Stromal cell of bone marrow (primary cell): Measurements from ENCODE around the gene CREB3L1.

ENCODE experiments used
- DNase-seq: peaks from one replicate; pipeline ENCODE4 v3.0.0-alpha.2; 2012; ENCODE audit warnings: low read depth

Gene CREB3L1

DNA sequence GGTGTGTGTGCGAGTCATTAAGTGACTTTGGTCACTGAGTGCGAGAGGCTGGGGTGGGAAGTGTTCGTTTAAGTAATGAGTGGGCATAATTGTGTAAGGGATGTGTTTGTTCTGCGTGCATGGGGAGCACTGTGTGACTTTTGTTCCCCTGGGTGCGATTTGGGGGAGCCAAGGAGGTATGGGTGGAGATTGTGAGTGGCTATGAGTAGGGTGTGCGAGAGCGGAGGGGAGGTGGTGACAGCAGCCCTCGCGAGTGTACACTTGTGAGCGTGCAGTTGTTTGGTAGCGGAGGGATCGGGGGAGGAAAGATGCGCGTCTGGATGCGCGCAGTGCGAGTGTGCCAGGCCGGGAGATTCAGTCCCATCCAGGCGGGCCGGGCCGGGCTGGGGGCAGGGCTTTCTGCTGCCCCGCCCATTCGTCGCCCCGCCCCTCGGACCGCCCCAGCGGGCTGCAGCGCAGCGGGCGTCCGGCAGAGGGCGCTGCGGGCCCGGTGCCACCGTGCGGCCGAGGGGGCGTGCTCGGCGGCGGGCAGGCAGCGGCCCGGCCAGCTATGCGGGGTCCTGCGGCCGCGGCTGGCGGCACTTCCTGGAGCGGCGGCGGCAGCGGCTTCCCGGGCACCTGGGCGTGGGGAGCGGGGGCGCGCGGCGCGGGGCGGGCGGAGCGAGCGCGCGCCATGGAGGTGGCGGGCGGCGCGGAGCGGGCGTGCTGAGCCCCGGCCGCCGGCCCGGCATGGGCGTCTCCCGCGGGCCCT, 69.6 kb downstream of the CREB3L1 start, which contains the start of gene DGKZ:
DGKZ (plus strand) TSS at position 578 of the 751 bp plus-strand sequence. CDS start 197 bp downstream, outside the sequence.
- DNase-seq: no peak

DNA sequence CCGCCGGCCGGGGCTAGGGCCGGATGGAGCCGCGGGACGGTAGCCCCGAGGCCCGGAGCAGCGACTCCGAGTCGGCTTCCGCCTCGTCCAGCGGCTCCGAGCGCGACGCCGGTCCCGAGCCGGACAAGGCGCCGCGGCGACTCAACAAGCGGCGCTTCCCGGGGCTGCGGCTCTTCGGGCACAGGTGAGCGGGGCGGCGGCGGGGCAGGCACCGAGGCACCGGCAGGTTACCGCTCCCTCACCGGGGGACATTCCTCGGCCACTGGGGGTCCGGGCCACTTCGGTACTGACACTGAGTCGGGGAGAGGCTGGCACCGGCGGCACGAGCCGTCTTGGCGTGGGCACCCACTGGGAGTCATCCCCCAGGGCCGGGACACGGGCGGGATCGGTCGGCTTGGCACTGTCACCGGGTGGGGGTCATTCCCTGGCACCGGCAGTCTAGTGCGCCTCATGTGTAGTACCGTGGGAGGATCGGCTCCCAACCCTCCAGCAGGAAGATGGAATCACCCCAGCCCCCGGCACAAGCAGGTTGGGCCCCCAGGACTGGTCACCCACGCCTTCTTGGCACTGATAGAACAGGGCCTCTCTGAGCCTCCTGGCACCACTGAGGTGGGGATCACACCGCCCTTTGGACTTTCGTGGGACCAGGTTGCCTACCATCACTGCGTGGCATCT, 70.3 kb downstream of the CREB3L1 start:
- no peak for DNase-seq

DNA sequence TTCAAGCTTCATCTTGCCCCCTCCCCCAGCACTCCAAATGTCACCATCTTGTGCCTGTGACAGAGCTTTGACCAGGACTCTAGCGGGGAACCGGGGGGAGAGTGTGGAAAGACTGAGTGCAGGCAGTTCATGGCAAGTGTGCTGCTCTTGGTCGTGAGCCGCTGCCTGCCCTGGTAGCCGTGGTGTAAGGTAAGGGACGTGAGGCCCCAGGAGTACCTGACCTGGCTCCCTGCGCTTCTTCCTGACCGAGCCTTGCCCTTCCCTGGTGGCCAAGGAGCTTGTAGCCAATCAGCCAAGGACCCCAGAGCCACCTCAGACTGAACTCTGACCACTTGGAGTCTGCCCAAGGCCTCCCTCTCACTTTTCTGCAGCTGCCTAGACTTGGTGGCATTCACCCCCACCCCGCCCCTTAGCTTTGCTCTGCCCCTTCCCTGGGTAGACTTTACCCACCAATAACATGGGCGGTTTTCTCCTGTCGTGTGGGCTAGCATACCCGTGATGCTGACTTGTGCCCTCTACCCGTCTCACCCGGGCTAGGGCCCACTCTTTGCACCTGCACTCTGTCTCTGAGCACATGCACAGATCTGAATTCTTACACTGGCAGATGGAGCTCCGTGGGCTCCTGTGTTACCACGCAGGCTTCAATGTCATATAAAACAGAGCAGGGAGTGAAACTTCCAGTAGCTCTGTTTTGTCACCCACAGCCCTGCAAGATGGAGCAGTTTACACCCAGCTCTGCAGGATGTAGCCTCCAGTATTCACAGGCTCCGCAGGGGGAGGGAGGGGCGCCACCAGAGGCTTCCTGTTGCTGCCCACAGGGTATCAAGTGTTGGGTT, 71.3 kb downstream of the CREB3L1 start:
- no peak for DNase-seq

DNA sequence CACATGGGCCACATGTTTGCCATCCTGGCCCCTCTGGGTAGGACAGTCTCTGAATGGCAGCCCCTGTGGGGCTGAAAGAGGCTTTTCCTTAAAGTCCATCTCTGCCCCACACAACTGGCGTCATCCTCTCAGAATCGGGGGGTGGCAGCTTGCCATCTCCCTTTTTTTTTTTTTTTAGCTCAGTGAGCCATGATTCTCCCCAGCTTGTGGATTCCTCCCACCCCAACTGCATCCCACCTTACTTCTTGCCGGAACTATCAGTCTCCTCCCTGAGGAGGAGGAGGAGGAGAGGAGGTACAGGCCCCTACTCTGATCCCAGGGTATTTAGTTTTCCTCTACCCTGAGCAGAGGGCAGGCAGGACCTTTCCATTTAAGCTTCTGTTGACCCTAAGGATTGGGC, 73.2 kb downstream of the CREB3L1 start:
- DNase-seq: no peak

DNA sequence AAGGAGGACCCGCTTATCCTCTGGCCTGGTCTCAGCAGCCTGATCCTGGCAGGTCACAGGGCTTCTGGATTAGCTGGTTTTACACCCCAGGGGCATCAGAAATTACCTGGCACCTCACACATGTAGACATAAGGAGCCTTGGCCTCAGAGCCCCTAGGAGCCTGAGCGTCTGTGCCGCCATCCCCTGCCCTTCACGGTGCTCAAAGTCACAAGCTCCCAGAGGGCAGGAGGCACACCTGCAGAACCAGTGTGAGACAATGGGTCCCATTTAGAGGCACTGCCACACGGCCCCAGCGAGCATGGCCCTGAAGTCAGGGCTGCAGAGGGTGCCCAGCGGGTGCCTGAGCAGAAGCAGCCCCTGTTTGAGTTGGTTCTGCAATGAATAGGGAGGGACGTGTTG, 73.7 kb downstream of the CREB3L1 start:
- DNase-seq: no peak

DNA sequence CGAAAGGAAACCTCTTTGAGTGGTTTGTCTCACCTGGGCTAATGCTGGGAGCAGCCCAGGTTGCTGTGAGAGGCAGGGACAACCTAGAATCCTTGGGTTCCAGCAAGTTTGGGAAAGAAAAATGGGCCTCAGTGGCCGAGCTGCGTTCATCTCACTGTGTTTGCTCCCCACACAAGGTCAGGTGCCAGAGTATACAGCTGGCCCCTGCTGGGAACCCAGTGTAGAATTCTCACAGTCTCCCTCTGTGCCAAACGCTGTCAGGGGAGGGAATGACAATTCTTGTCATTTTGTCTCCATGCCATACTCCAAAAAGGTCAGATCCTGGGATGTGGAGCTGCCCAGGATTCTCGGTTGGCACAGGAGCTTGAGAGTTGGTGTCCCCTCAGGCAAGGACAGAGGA, 74.1 kb downstream of the CREB3L1 start:
- DNase-seq: no peak

DNA sequence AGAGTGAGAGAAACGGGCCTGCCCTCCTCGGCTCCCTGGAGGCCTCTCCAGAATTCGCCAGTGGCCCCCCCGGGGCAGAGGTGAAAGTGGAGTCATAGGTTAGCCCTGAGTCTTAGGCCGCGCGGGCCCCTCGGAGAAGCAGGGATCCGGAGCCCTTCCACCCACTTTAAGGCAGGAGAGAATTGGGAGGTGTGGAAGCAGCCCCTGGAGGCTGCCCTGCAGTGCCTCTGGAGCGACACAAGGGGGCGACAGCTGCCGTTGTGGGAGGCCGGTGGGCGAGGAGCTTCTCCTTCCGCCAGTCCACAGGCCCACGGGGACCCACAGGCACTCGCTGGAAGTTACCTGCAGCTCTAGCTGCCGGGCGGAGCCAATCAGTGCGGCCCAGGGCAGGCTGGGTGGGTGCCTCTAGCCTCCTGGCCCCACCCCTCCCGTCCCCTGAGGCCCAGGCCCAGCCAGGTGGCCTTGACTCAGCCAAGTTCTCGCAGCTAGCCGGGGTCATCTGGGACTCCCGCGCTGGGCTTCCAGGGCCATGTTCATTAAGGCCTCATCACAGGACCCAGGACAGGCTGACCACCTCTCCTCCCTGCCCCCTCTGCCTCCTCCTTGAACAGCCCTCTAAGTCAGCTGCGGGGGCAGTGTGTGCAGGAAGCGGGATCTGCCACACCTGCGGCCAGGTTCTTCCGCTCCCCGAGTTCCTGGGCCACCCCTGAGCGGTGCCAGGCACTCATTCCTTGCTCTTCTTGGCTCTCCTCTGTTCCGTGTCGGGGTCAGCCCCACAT, 74.8 kb downstream of the CREB3L1 start:
- DNase-seq: no peak

DNA sequence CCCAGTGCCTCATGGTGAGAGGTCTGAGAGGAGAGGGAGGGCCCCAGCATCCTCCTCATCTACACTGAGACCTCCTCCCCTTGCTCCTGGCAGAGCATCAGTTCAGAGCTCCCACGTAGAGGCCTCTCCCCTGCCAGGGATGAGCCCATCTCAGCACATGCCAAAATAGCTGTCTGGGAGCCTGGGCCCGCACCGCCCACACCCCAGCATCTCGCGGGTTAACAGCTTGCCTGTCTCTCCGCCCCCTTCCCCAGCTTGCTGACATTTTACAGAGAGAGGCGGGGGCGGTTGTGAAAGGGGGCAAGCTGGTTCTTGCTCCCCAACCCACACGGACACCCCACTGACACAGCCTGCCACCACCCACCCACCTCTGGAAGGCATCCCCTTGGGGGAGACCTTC, 76.2 kb downstream of the CREB3L1 start:
- DNase-seq: no peak

DNA sequence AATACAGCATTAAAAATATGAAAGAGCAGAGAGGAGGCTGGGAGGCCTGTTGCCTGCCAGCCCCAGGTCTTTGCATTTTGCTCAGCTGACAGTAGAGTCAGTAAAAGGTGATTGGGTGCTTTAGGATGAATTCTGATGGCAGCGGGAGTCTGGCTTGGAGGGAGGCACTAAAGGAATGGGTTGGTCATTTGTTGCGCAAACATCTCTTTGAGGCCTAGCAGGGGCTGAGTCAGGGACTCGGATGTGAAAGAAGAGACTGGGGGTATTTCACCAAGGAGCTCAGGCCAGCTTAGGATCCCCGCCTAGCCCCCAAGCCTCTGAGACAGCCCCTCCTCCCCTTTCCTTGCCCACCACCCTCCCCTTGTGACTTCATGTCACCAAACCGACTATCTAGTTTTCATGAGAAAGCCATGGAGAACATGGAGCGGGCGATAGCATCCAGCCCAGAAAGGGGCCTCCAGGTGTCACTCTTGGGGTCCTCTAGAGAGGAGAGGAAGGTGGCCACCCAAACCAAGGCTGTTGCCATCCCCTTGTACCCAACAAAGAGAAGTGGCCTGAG, 79.5 kb downstream of the CREB3L1 start:
- DNase-seq: no peak

DNA sequence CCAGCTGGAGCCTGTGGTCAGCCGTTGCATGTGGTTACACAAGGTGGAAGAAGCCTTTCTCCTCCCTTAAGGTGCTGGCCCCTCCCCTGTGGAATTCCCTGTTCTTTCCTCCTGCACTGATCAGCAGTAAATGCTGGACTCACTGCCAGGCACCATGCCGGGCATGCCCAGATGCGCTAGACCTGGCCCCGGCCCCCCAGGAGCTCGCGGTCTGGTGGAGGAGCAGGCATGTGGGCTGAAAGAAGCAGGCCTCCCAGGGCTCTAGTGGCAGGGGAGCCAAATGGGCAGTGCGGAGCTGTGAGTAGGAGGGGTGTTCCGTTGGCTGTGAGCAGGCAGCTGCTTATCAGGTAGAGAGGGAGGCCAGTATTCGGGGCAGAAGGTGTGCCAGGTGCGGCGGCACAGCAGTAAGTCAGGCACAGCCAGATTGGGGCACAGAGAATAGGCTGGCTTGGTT, 80.0 kb downstream of the CREB3L1 start:
- no peak for DNase-seq

DNA sequence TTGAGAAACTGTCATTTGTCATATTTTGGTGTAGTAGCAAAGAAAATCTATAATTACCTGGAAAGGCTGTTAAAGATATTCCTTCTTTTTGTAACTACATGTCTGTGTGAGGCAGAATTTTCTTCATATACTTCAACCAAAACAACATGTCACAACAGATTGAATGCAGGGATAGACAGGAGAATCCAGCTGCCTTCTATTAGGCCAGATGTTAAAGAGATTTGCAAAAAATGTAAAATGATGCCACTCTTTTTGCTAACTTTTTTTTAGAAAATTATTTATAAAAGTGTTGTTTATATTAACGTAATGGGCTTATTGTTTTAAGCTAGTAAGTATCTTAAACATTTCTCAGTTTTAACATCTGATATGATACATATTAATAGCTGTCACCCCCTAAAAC, 82.5 kb downstream of the CREB3L1 start:
- no peak for DNase-seq

DNA sequence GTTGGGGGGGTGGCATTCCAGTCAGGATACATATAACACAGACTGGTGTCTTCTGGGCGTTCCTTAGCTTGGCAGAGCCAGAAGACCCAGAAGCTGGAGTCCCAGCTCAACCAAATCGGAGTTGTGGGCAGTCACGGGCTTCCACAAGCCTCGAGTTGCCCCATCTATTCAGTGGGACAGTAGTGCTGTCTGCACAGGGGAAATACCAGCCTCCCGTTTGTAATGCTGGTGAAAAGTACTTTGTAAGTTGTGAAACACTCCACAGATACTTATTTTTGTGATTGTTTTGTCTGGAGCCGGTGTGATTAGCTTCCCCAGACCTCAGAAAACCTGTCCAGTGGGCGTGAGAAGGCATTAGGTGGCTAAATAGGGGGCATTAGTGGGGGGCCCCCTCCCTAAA, 83.4 kb downstream of the CREB3L1 start:
- no peak for DNase-seq

DNA sequence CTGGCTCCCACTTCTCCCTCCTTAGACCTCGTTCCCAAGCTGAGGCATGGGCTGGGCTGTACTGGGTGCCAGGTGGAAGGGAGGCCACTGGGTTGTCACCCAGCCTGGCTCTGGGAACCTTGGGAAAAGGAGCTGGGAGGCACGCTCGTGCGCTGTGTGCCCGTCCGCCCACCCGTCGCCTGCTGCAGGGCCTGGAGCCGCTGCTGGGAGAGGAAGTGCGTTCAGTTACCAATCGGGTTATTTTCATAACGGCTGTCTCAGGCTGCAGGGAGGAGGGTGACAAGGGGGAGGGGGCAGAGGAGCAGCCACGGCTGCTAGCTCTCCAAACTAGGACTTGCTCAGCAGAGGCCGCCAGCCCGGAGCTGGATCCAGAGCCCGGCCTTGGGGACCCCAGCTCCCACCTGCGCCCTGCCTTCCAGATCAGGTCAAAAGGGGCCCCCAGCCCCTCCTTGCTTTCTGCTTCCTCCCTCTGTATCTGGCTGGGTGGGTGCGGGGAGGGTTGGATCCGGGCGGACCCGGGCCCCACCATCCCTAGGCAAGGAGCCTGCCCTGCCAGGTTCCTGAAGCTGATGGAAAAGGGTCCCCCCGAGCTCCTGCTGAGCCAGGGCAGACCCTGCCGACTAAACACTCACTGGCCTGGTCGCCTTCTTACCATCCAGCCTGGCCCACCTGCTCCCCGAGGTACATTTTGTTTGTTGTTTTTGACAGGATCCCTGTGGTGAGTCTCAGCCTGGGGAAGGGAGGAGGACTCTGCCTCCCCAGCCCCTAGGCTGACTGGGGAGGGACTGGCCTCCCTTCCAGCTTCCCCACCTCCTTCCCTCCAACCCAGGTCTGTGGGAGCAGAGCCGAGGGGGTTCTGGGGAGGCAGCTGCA, 84.1 kb downstream of the CREB3L1 start:
- DNase-seq: no peak

DNA sequence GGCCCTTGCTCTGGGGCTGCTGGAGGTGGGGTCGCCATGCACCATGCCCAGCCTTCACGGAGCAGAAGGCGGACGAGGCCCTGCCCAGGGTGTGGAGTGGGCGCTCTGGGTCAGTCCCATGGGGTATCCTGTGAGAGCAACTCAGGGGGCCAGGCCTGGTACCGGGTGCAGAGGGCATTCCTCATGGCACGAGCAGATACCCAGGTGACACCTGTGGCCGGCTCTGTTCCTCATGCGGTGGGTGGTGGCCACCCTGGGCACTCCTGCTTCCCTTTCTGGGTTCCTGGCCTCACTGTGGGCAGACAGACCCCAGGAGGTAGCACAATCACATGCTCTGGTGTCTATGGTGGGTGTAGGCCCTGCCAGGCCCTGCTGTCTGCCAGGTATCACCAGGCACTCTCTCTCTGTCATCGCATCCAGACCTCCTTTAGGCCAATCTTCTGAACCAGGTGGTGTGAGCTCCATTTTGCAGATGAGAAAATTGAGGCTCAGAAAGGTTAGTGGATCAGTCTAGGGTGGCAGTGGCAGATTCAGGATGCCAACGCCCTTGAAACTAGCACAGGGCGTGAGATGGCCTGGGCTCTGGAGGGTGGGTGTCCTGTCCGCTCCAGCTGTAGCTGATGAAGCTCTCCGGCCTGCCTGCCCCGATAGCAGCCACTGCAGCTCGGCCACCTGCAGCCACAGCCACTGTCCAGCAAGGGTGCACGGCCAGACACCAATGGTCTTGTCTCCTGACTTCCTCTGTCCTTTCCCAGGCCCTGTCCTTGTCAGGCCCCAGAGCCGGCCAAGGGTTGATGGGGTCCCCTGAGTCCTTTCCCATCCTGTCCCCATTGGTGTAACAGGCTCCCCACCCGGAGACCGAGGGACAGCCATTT, 84.9 kb downstream of the CREB3L1 start:
- DNase-seq: no peak

DNA sequence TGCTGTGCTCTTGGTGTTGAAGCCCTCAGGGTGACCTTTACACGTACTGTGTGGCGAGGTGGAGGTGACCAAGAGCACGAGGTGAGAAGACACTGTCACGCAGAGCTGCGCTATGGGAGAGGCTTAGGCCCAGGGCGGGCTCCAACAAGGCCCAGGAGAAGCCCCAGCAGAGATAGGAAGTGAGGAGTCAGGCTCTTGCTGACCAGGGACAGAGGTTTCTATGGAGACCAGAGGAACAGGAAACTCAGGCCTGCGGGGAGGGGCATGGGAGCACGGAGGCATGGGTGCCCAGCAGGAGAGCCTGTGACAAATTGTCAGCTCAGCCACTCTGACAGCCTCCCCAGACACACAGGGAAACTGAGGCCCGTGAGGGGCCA, 85.6 kb downstream of the CREB3L1 start:
- peak; percentile 42 for DNase-seq

DNA sequence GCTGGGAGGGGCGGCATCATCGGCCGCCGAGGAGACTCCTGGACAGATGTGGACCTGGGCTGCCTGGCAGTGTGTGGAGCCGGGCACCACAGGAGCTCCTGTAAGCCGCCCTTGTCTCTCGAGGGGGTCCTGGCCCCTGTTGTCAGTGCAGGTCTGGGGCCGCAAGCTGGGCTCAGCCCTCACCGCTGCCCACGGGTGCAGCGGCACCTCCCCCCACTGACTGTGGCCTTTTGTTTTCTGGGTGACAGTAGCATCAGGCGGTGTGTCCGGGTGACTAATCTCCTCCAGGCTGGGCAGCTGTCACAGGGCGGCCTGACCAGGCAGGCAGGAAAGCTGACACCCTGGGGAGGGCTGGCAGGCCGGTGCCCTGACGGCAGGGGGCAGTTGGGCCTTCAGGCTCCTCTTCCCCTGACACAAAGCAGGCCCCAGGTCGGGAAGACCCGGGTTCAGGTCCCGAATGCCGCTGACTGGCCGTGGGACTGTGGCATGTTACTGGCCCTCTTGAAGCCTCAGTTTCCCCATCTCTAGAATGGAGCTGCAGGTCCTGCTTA, 86.1 kb downstream of the CREB3L1 start:
- no peak for DNase-seq

DNA sequence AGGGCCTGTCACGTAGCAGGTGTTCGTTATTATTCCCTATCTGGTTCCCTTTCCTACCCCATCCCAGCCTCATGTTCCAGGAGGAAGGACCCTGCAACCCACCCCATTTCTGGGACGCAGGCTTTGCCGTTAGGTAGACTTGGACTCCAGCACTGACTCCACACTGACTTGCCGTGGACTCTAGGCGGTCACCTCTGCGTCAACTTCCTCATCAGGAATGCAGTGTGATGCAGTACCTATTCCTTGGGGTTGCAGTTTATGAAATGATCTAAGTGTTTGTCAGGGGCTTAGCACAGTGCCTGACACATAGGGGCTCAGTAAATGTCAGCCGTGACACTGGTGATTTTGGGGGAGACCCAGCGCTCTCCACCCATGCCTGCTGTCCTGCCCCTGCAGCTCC, 86.6 kb downstream of the CREB3L1 start:
- no peak for DNase-seq

DNA sequence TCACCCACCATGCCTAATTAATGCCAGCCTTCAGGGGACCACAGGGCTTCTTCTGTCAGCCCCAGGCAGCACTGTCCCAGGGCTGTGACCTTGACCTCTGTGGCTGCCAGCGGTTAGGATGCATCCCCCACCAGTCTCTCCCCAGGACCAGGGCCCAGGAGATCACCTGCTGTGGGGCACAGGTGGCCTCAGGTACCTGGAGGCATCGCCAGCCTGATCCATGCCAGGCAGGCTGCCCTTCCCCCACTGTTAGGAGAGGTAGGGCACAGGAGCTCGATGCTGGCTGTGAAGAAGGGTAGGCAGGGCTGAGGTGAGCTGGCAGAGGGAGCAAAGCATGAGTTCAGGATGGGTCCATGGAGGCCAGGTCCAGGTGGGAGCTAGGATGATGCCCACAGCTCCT, 87.3 kb downstream of the CREB3L1 start:
- DNase-seq: no peak

DNA sequence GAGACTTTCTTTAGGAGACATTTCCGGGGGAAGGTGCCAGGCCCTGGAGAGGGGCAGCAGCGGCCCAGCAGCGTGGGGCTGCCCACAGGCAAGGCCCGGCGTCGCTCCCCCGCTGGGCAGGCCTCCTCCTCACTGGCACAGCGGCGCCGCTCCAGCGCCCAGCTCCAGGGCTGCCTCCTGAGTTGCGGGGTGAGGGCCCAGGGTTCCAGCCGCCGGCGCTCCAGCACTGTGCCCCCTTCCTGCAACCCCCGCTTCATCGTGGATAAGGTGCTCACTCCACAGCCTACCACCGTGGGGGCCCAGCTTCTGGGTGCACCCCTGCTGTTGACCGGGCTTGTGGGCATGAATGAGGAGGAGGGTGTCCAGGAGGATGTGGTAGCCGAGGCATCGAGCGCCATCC, 88.8 kb downstream of the CREB3L1 start:
- DNase-seq: no peak
